ENCODE data around the gene MVB12B.

Gene MVB12B

GRCh38 chr9:126348911-126349550 is 22.4 kb downstream of the MVB12B start:
- Histone ChIP-seq H3K4me2 (no peak overlapping the region), H3K9ac (no peak overlapping the region), H3K9me3 (peaks cover 6% of the 10 kb centered on the region), H3K27ac (no peak overlapping the region), H4K20me1 (no peaks in the 10 kb centered on the region), H3K4me3 (no peak overlapping the region), H3K27me3 (no peaks in the 10 kb centered on the region), H3K4me1 (peaks cover 24% of the 10 kb centered on the region), H3K36me3 (peaks cover 13% of the 10 kb centered on the region)
- no peak for TF ChIP-seq Cebpa-rat (IDR thresholded peaks at IDR 0.05)

GRCh38 chr9:126354887-126355770 is 28.5 kb downstream of the MVB12B start:
- no peak for TF ChIP-seq Cebpa-rat (IDR thresholded peaks at IDR 0.05)
- Histone ChIP-seq H3K4me3 (no peak overlapping the region), H3K27ac (no peak overlapping the region), H3K9me3 (peaks cover 9% of the 10 kb centered on the region), H3K4me1 (no peaks in the 10 kb centered on the region), H3K4me2 (no peak overlapping the region), H3K9ac (no peak overlapping the region), H3K27me3 (no peaks in the 10 kb centered on the region), H3K36me3 (no peaks in the 10 kb centered on the region; the same call in 1 of the 2 replicates), H4K20me1 (no peaks in the 10 kb centered on the region; the same call in 1 of the 2 replicates)

- peaks cover 21% of the 10 kb centered on the region for H3K9me3 ChIP-seq
- TF ChIP-seq Cebpa-rat (IDR thresholded peaks at IDR 0.05) = no peak
- H3K27me3 ChIP-seq = no peaks in the 10 kb centered on the region
- H3K4me2 ChIP-seq = no peak overlapping the region
- no peaks in the 10 kb centered on the region for H3K36me3 ChIP-seq
- H3K4me3 ChIP-seq = no peak overlapping the region
- H3K27ac ChIP-seq = no peak overlapping the region
- no peaks in the 10 kb centered on the region for H3K4me1 ChIP-seq
- no peak overlapping the region for H3K9ac ChIP-seq
- H4K20me1 ChIP-seq = no peaks in the 10 kb centered on the region; the same call in 1 of the 2 replicates
These were observed 30.4 kb downstream of the MVB12B start for GRCh38 chr9:126357074-126357473.

- Histone ChIP-seq H3K27me3 (no peaks in the 10 kb centered on the region), H3K9me3 (peaks cover 42% of the 10 kb centered on the region), H3K9ac (no peak overlapping the region), H3K4me2 (no peak overlapping the region), H4K20me1 (no peaks in the 10 kb centered on the region; the same call in 1 of the 2 replicates), H3K4me1 (no peaks in the 10 kb centered on the region), H3K36me3 (peaks cover 8% of the 10 kb centered on the region; the same call in 1 of the 2 replicates), H3K27ac (no peak overlapping the region), H3K4me3 (no peak overlapping the region)
- TF ChIP-seq Cebpa-rat (IDR thresholded peaks at IDR 0.05) = no peak
These were observed 33.4 kb downstream of the MVB12B start for GRCh38 chr9:126360073-126360472.

- no peak overlapping the region for H3K27ac ChIP-seq
These were observed 35.2 kb downstream of the MVB12B start for GRCh38 chr9:126361810-126362238.

GRCh38 chr9:126363250-126363649 is 36.6 kb downstream of the MVB12B start:
- TF ChIP-seq Cebpa-rat (IDR thresholded peaks at IDR 0.05) = no peak
- no peak overlapping the region for H3K4me2 ChIP-seq
- H3K27ac ChIP-seq = no peak overlapping the region

More at GRCh38 chr9:126361810-126362238, 35.2 kb downstream of the MVB12B start:
- Histone ChIP-seq H3K4me3 (no peak overlapping the region), H3K27me3 (no peaks in the 10 kb centered on the region), H3K9me3 (peaks cover 42% of the 10 kb centered on the region), H3K4me2 (no peak overlapping the region), H3K9ac (no peak overlapping the region), H4K20me1 (peaks cover 4% of the 10 kb centered on the region; the same call in 1 of the 2 replicates), H3K36me3 (peaks cover 8% of the 10 kb centered on the region; the same call in 1 of the 2 replicates), H3K4me1 (no peaks in the 10 kb centered on the region)
- TF ChIP-seq Cebpa-rat (IDR thresholded peaks at IDR 0.05) = no peak

GRCh38 chr9:126363847-126364671 is 37.4 kb downstream of the MVB12B start:
- Histone ChIP-seq H3K9me3 (peaks cover 42% of the 10 kb centered on the region), H3K9ac (no peak overlapping the region), H3K4me1 (no peaks in the 10 kb centered on the region), H3K4me2 (no peak overlapping the region), H4K20me1 (peaks cover 13% of the 10 kb centered on the region; the same call in 1 of the 2 replicates), H3K27me3 (no peaks in the 10 kb centered on the region), H3K27ac (no peak overlapping the region), H3K4me3 (no peak overlapping the region), H3K36me3 (peaks cover 8% of the 10 kb centered on the region; the same call in 1 of the 2 replicates)
- no peak for TF ChIP-seq Cebpa-rat (IDR thresholded peaks at IDR 0.05)

More at GRCh38 chr9:126363250-126363649, 36.6 kb downstream of the MVB12B start:
- Histone ChIP-seq H3K4me3 (no peak overlapping the region), H4K20me1 (peaks cover 13% of the 10 kb centered on the region; the same call in 1 of the 2 replicates), H3K27me3 (no peaks in the 10 kb centered on the region), H3K9ac (no peak overlapping the region), H3K4me1 (no peaks in the 10 kb centered on the region), H3K9me3 (peaks cover 42% of the 10 kb centered on the region), H3K36me3 (peaks cover 8% of the 10 kb centered on the region; the same call in 1 of the 2 replicates)

GRCh38 chr9:126365780-126366179 is 39.2 kb downstream of the MVB12B start:
- no peaks in the 10 kb centered on the region for H3K4me1 ChIP-seq
- no peak for TF ChIP-seq Cebpa-rat (IDR thresholded peaks at IDR 0.05)
- H3K36me3 ChIP-seq = peaks cover 8% of the 10 kb centered on the region; the same call in 1 of the 2 replicates
- no peak overlapping the region for H3K9ac ChIP-seq
- H3K4me2 ChIP-seq = no peak overlapping the region
- no peak overlapping the region for H3K4me3 ChIP-seq
- H3K27ac ChIP-seq = no peak overlapping the region
- peaks cover 13% of the 10 kb centered on the region; the same call in 1 of the 2 replicates for H4K20me1 ChIP-seq
- peaks cover 32% of the 10 kb centered on the region for H3K9me3 ChIP-seq
- no peaks in the 10 kb centered on the region for H3K27me3 ChIP-seq

- no peaks in the 10 kb centered on the region for H3K27me3 ChIP-seq
- TF ChIP-seq Cebpa-rat (IDR thresholded peaks at IDR 0.05) = peak; percentile 18; the same call in 1 of the 2 replicates
- H4K20me1 ChIP-seq = peaks cover 13% of the 10 kb centered on the region; the same call in 1 of the 2 replicates
- no peak overlapping the region for H3K27ac ChIP-seq
- no peak overlapping the region for H3K4me3 ChIP-seq
- peaks cover 6% of the 10 kb centered on the region for H3K4me1 ChIP-seq
- H3K36me3 ChIP-seq = peaks cover 12% of the 10 kb centered on the region
- H3K9me3 ChIP-seq = peaks cover 26% of the 10 kb centered on the region
- no peak overlapping the region for H3K4me2 ChIP-seq
- no peak overlapping the region for H3K9ac ChIP-seq
These were observed 39.9 kb downstream of the MVB12B start for GRCh38 chr9:126366366-126367011.

Measured in BLaER1 (cell line).